Esophagus muscularis mucosa (tissue), 4 donors: ENCODE measurements around the gene WWOX. TPM values are rescaled to one million over a fixed set of nuclear protein-coding genes. Genes with fewer than 3 reads are reported as not detected.

ENCODE experiments used
- DNase-seq: peaks from one replicate; pipeline ENCODE4 v3.0.0-alpha.2; 2017; ENCODE audit errors: extremely low spot score
- H3K27ac ChIP-seq, 4 donors: fragments of 200-600 bp; sonication (generic); replicated peaks in 1 of 4; 1 replicate in 3 of 4; 2 replicates in 1 of 4; pipeline ENCODE4 v1.5.1; 2016 to 2019; ENCODE audit warnings: mild to moderate bottlenecking in 1 of 4
- H3K27me3 ChIP-seq, 4 donors: fragments of 200-600 bp; sonication (generic); one replicate each; pipeline versions ENCODE4 v1.5.1 to v1.6.0; 2016 to 2019
- H3K36me3 ChIP-seq, 4 donors: fragments of 200-600 bp; sonication (generic); one replicate each; pipeline ENCODE4 v1.5.1; 2016 to 2019
- H3K4me1 ChIP-seq, 4 donors: fragments of 200-600 bp; sonication (generic); one replicate each; pipeline ENCODE4 v1.5.1; 2016 to 2019
- H3K4me3 ChIP-seq, 4 donors: fragments of 200-600 bp; sonication (generic); 1 replicate in 2 of 4; 2 replicates in 2 of 4; pipeline ENCODE4 v1.5.1; 2016 to 2019; ENCODE audit warnings: mild to moderate bottlenecking in 4 of 4, moderate library complexity in 1 of 4
- H3K9me3 ChIP-seq, 4 donors: fragments of 200-600 bp; sonication (generic); 1 replicate in 3 of 4; 2 replicates in 1 of 4; pipeline ENCODE4 v1.5.1; 2016 to 2019
- CTCF ChIP-seq, 3 experiments: fragments of 200-600 bp in 2 of 3; fragments of 450-650 bp in 1 of 3; sonication (generic) in 2 of 3; IDR thresholded peaks; one replicate each; pipeline ENCODE4 v1.5.1; 2017 to 2019; ENCODE audit warnings: antibody characterized with exemption in 3 of 3, mild to moderate bottlenecking in 2 of 3, moderate library complexity in 1 of 3
- EP300 ChIP-seq: sonication (generic); formaldehyde crosslinking; IDR thresholded peaks from one replicate; pipeline ENCODE4 v1.6.1; 2017; ENCODE audit warnings: antibody characterized with exemption
- POLR2A ChIP-seq: fragments of 450-650 bp; IDR thresholded peaks from one replicate; pipeline ENCODE4 v1.6.1; 2017; ENCODE audit warnings: antibody characterized with exemption, moderate library complexity, mild to moderate bottlenecking, low read depth
- POLR2AphosphoS5 ChIP-seq, 2 donors: sonication (generic); formaldehyde crosslinking; IDR thresholded peaks; one replicate each; pipeline ENCODE4 v1.6.1; 2017; ENCODE audit warnings: antibody characterized with exemption in 2 of 2
- WGBS: methylation state at CpG from one replicate; pipeline ENCODE4 v1.1.5; 2018; 5-methylcytosine and 5-hydroxymethylcytosine counted together
- intact Hi-C: fragments of 100-400 bp; cut with DNase I; formaldehyde crosslinking; loops from one replicate; pipeline ENCODE4 v1.15.1; 2023
- total RNA-seq, 4 donors: library from RNA; depleted of rRNA; stranded (reverse); fragments of >200 nt; gene quantifications; one replicate each; pipeline versions ENCODE4 v1.1.0 to v1.2.1, GENCODE V29; 2016

WWOX gene
- total RNA-seq, 4 donors from 2014 or later: 14.4 to 27.8 (median 15.4) TPM

- intact Hi-C loops: no loop called here
- DNase-seq: no peak
- H3K4me3 ChIP-seq: no peak overlapping the region
- no peak overlapping the region for H3K27ac ChIP-seq
- no peaks in the 10 kb centered on the region for H3K36me3 ChIP-seq
- peaks cover 0 to 33% (median 12%) of the 10 kb centered on the region in 4 donors for H3K4me1 ChIP-seq
- 98% methylated on average over 2 of the region's 2 CpGs for WGBS
- no peaks in the 10 kb centered on the region for H3K27me3 ChIP-seq
- TF ChIP-seq EP300 (no peak), POLR2AphosphoS5 (IDR thresholded peaks at IDR 0.05) (no peak), POLR2A (no peak), CTCF (IDR thresholded peaks at IDR 0.05) (no peak)
- H3K9me3 ChIP-seq: peaks cover 0 to 9% (median 2%) of the 10 kb centered on the region in 4 donors
These were observed 1068.4 kb downstream of the WWOX start for GRCh38 chr16:79167893-79168292.

GRCh38 chr16:79168321-79168720 is 1068.9 kb downstream of the WWOX start:
- H3K9me3 ChIP-seq: peaks cover 0 to 9% (median 2%) of the 10 kb centered on the region in 4 donors

GRCh38 chr16:79169239-79169638 is 1069.8 kb downstream of the WWOX start:
- Histone ChIP-seq H3K27ac (no peak overlapping the region), H3K4me3 (no peak overlapping the region), H3K9me3 (peaks cover 0 to 9% (median 2%) of the 10 kb centered on the region in 4 donors), H3K4me1 (peaks cover 0 to 27% (median 12%) of the 10 kb centered on the region in 4 donors), H3K27me3 (no peaks in the 10 kb centered on the region), H3K36me3 (no peaks in the 10 kb centered on the region)
- 73% methylated on average over 2 of the region's 2 CpGs for WGBS
- DNase-seq: no peak
- intact Hi-C loops: no loop called here
- TF ChIP-seq POLR2AphosphoS5 (IDR thresholded peaks at IDR 0.05): no peak

More at GRCh38 chr16:79168321-79168720, 1068.9 kb downstream of the WWOX start:
- no peaks in the 10 kb centered on the region for H3K27me3 ChIP-seq
- intact Hi-C loops: no loop called here
- H3K27ac ChIP-seq: no peak overlapping the region
- no peak for TF ChIP-seq POLR2AphosphoS5 (IDR thresholded peaks at IDR 0.05)
- no peak for TF ChIP-seq EP300
- TF ChIP-seq CTCF (IDR thresholded peaks at IDR 0.05): no peak
- TF ChIP-seq POLR2A: no peak
- 79% methylated on average over 2 of the region's 2 CpGs for WGBS
- H3K4me1 ChIP-seq: peaks cover 0 to 33% (median 12%) of the 10 kb centered on the region in 4 donors
- no peaks in the 10 kb centered on the region for H3K36me3 ChIP-seq
- no peak for DNase-seq
- no peak overlapping the region for H3K4me3 ChIP-seq

- Histone ChIP-seq H3K27ac (no peak overlapping the region), H3K9me3 (peaks cover 0 to 10% (median 4%) of the 10 kb centered on the region in 4 donors), H3K27me3 (no peaks in the 10 kb centered on the region), H3K4me3 (no peak overlapping the region), H3K4me1 (peaks cover 0 to 25% (median 12%) of the 10 kb centered on the region in 4 donors), H3K36me3 (no peaks in the 10 kb centered on the region)
- TF ChIP-seq POLR2AphosphoS5 (IDR thresholded peaks at IDR 0.05): peak; percentile 4 to 33
- TF ChIP-seq POLR2A: no peak
- no peak for TF ChIP-seq CTCF (IDR thresholded peaks at IDR 0.05)
- TF ChIP-seq EP300: no peak
- intact Hi-C loops: no loop called here
- no peak for DNase-seq
- WGBS: 46% methylated on average over 7 of the region's 7 CpGs
These were observed 1071.2 kb downstream of the WWOX start for GRCh38 chr16:79170555-79171246.

GRCh38 chr16:79171504-79171903 is 1072.0 kb downstream of the WWOX start:
- peaks cover 0 to 25% (median 12%) of the 10 kb centered on the region in 4 donors for H3K4me1 ChIP-seq
- no peak overlapping the region for H3K27ac ChIP-seq
- intact Hi-C loops: no loop called here
- H3K27me3 ChIP-seq: no peaks in the 10 kb centered on the region
- no peak for DNase-seq
- H3K4me3 ChIP-seq: no peak overlapping the region
- peaks cover 0 to 18% (median 7%) of the 10 kb centered on the region in 4 donors for H3K9me3 ChIP-seq
- 78% methylated on average over 4 of the region's 4 CpGs for WGBS
- no peak for TF ChIP-seq POLR2A
- no peak for TF ChIP-seq EP300
- TF ChIP-seq POLR2AphosphoS5 (IDR thresholded peaks at IDR 0.05): no peak
- TF ChIP-seq CTCF (IDR thresholded peaks at IDR 0.05): no peak
- H3K36me3 ChIP-seq: no peaks in the 10 kb centered on the region
